ENCODE data around the gene GCN1. TPM values are rescaled to one million over a fixed set of nuclear protein-coding genes. Genes with fewer than 3 reads are reported as not detected.

The GCN1 gene
- total and polyA plus RNA-seq, 2 of the 8 experiments (the other 6 are each of a cell fraction or from before 2014, with no cell fraction given), result 61.4 to 133 TPM

- Histone ChIP-seq H3K27me3 (replicated peaks in 1 of 4; ENCODE audit: control insufficient read depth in 3 of 4, extremely low read depth in 1 of 4, insufficient read depth in 3 of 4, low read length in 3 of 4) (no peaks in the 10 kb centered on the region), H3K4me2 (ENCODE audit: insufficient read depth in 1 of 2, low read depth in 2 of 2, low read length in 2 of 2) (no peak overlapping the region), H2AFZ (ENCODE audit: low read length) (no peak overlapping the region), H4K8ac (ENCODE audit: extremely low read depth, insufficient read depth, low read length) (no peak overlapping the region), H3K79me1 (ENCODE audit: low read depth, low read length) (no peaks in the 10 kb centered on the region; the same call in 1 of the 2 replicates), H4K20me1 (replicated peaks in 1 of 2; ENCODE audit: control insufficient read depth in 1 of 2, insufficient read depth in 2 of 2, low read length in 2 of 2) (peaks cover 6 to 20% of the 10 kb centered on the region in 2 experiments), H3K56ac (replicated peaks; ENCODE audit: insufficient read length, low read depth, low read length) (no peak overlapping the region), H2BK120ac (replicated peaks; ENCODE audit: low read depth, low read length) (no peak overlapping the region), H2BK5ac (ENCODE audit: low read depth, low read length) (0 out of 2 replicates have a peak overlapping the region, but pooled peaks have one; percentile 57), H4K5ac (ENCODE audit: insufficient read length, low read depth, low read length) (no peak overlapping the region), H3K27ac (ENCODE audit: low read depth, low read length) (no peak overlapping the region; the same call in 1 of the 2 replicates), H3K23ac (ENCODE audit: insufficient read length) (no peak overlapping the region), H2BK12ac (ENCODE audit: low read depth, low read length) (no peak overlapping the region), H3K79me2 (ENCODE audit: control insufficient read depth in 1 of 2, insufficient read depth in 2 of 2, low read length in 2 of 2) (peaks cover 0 to 24% of the 10 kb centered on the region in 2 experiments; a peak in 2 of 4 replicates), H3K9me3 (ENCODE audit: insufficient read depth in 2 of 2, low read depth in 1 of 2, low read length in 1 of 2) (no peaks in the 10 kb centered on the region), H2BK15ac (ENCODE audit: low read length) (no peak overlapping the region), H3K4me3 (ENCODE audit: extremely low read depth in 1 of 4, insufficient read depth in 2 of 4, low read depth in 3 of 4, low read length in 4 of 4) (no peak overlapping the region), H3K36me3 (ENCODE audit: control insufficient read depth in 2 of 4, insufficient read depth in 4 of 4, low read length in 3 of 4) (peaks cover 10 to 20% (median 19%) of the 10 kb centered on the region in 4 experiments), H3K23me2 (ENCODE audit: low read depth, low read length) (no peaks in the 10 kb centered on the region), H3K14ac (ENCODE audit: insufficient read length) (no peak overlapping the region), H3K18ac (ENCODE audit: extremely low read depth, low read length) (no peak overlapping the region), H3K9ac (replicated peaks in 1 of 4; ENCODE audit: extremely low read depth in 1 of 4, low read depth in 3 of 4, low read length in 3 of 4) (no peak overlapping the region), H3K4me1 (replicated peaks in 1 of 4; ENCODE audit: control insufficient read depth in 3 of 4, insufficient read depth in 4 of 4, low read length in 3 of 4) (peaks cover 8 to 34% (median 15%) of the 10 kb centered on the region in 4 experiments), H2AK5ac (ENCODE audit: low read depth, low read length) (no peak overlapping the region), H4K91ac (replicated peaks; ENCODE audit: insufficient read length, low read length) (no peak overlapping the region), H3K4ac (replicated peaks; ENCODE audit: insufficient read length, low read depth, low read length) (no peak overlapping the region), H2BK20ac (ENCODE audit: low read length) (no peak overlapping the region)
- FAIRE-seq, result no peak
- CTCF ChIA-PET (ENCODE audit: partially characterized antibody), result interaction anchor here (1.4 to 17.8 kb wide), 7 partner anchors 23 to 206 kb away, joined by 3 to 930 read pairs (median 9); partner anchors contain the start of genes PXN and RPLP0
- 95% methylated on average over 20 of the region's 25 CpGs; no CpG with 5 or more reads in 1 of the 2 experiments for WGBS, 2 experiments (ENCODE audit: extremely low coverage in 1 of 2, insufficient coverage in 1 of 2, insufficient read length in 1 of 2, insufficient replicate concordance in 2 of 2, low coverage in 1 of 2, low lambda C conversion rate in 2 of 2, missing lambda C conversion rate in 1 of 2)
- TF ChIP-seq BRCA1 (IDR thresholded peaks at IDR 0.05; ENCODE audit: low read depth, low read length) (no peak), CTCF (IDR thresholded peaks at IDR 0.05; ENCODE audit: control extremely low read depth in 1 of 3, insufficient read depth in 1 of 3, low read depth in 1 of 3, low read length in 3 of 3) (peak in 1 of 3 experiments; percentile 3; a peak in 1 of 4 replicates), ASH2L (IDR thresholded peaks at IDR 0.05; ENCODE audit: low read length) (no peak), TEAD4 (IDR thresholded peaks at IDR 0.05; ENCODE audit: low read depth, low read length) (no peak), CTBP2 (IDR thresholded peaks at IDR 0.05; ENCODE audit: borderline replicate concordance, insufficient read depth, insufficient read length, low read length) (no peak), SIX5 (IDR thresholded peaks at IDR 0.05; ENCODE audit: low read depth, low read length) (no peak), CBX5 (IDR thresholded peaks at IDR 0.05; ENCODE audit: low read depth, low read length) (no peak), GABPA (IDR thresholded peaks at IDR 0.05; ENCODE audit: borderline replicate concordance, insufficient read depth, low read length) (no peak)
- no peak for DNase-seq (ENCODE audit: low read depth in 1 of 2, low spot score in 2 of 2)
- POLR2A ChIA-PET (ENCODE audit: partially characterized antibody), result interaction anchor here (1.3 to 88.3 kb wide), 4 partner anchors 5 to 43 kb away, joined by 4 to 4270 read pairs (median 689); partner anchors contain the start of genes GCN1, PXN, RNU4-1 and RNU4-2
Measured at GRCh38 chr12:120224304-120225199, 30.0 kb upstream of the GCN1 start.

Measured in H1 (cell line).